NT2/D1 (cell line): Measurements from ENCODE around the gene VWA5B2.

Source experiments
- DNase-seq: peaks from one replicate; pipeline ENCODE4 v3.0.0-alpha.2; 2011; ENCODE audit warnings: low read depth, low spot score
- H3K27me3 ChIP-seq: 2 replicates; pipeline ENCODE4 v1.6.0; 2011; ENCODE audit warnings: mild to moderate bottlenecking; ENCODE audit not compliant: insufficient read length, insufficient read depth
- H3K36me3 ChIP-seq: 2 replicates; pipeline ENCODE4 v1.6.1; 2011; ENCODE audit warnings: mild to moderate bottlenecking, low read length, mixed read lengths; ENCODE audit not compliant: insufficient read depth, insufficient read length
- H3K4me1 ChIP-seq: 2 replicates; pipeline ENCODE4 v1.5.1; 2011; ENCODE audit not compliant: insufficient read depth, insufficient read length
- H3K4me3 ChIP-seq: 2 replicates; pipeline ENCODE4 v1.5.1; 2011; ENCODE audit warnings: low read depth; ENCODE audit not compliant: insufficient read length
- H3K9ac ChIP-seq: 2 replicates; pipeline ENCODE4 v1.6.0; 2011; ENCODE audit warnings: low read depth; ENCODE audit not compliant: insufficient read length
- H3K9me3 ChIP-seq: 2 replicates; pipeline ENCODE4 v1.5.1; 2011; ENCODE audit warnings: mild to moderate bottlenecking, low read length; ENCODE audit not compliant: insufficient read depth
- SUZ12 ChIP-seq: IDR thresholded peaks from 2 replicates; pipeline ENCODE4 v1.6.1; 2011; ENCODE audit not compliant: insufficient read length, insufficient read depth; ENCODE audit errors: extremely low read depth
- YY1 ChIP-seq: IDR thresholded peaks from 2 replicates; pipeline ENCODE4 v1.6.1; 2011; ENCODE audit not compliant: insufficient read length, insufficient read depth
- ZNF274 ChIP-seq: IDR thresholded peaks from 2 replicates; pipeline ENCODE4 v1.6.1; 2011; ENCODE audit warnings: mild to moderate bottlenecking, low read depth, low read length

VWA5B2 gene

GRCh38 chr3:184248454-184249411, 19.3 kb downstream of the VWA5B2 start, which contains the start of gene ALG3:
Gene ALG3 (minus strand): TSS chr3:184248962. CDS start chr3:184248940, 22 bp downstream.
- H3K36me3 ChIP-seq, result peaks cover 28% of the 10 kb centered on the region
- no peaks in the 10 kb centered on the region for H3K9me3 ChIP-seq
- TF ChIP-seq ZNF274 (no peak), YY1 (peak; percentile 94)
- peak within 1 kb of the TSS; percentile 97 for H3K4me3 ChIP-seq
- H3K9ac ChIP-seq, result peak within 1 kb of the TSS; percentile 98
- peak; percentile 85 for DNase-seq
- H3K27me3 ChIP-seq, result no peaks in the 10 kb centered on the region
- H3K4me1 ChIP-seq, result no peaks in the 10 kb centered on the region

GRCh38 chr3:184249412-184250166, 20.2 kb downstream of the VWA5B2 start, which contains the start of gene EEF1AKMT4:
Gene EEF1AKMT4 (plus strand): TSS chr3:184249672. CDS start chr3:184249695, 23 bp downstream.
- Histone ChIP-seq H3K27me3 (no peaks in the 10 kb centered on the region), H3K4me1 (no peaks in the 10 kb centered on the region), H3K4me3 (peak within 1 kb of the TSS; percentile 97), H3K9ac (peak within 1 kb of the TSS; percentile 98), H3K9me3 (no peaks in the 10 kb centered on the region), H3K36me3 (peaks cover 19% of the 10 kb centered on the region)
- TF ChIP-seq YY1 (peak; percentile 13), SUZ12 (no peak), ZNF274 (no peak)
- peak; percentile 99 for DNase-seq

- no peaks in the 10 kb centered on the region for H3K4me1 ChIP-seq
- peak; percentile 94 for DNase-seq
- H3K9me3 ChIP-seq, result no peaks in the 10 kb centered on the region
- peak overlapping the region; percentile 90 for H3K9ac ChIP-seq
- no peaks in the 10 kb centered on the region for H3K27me3 ChIP-seq
- peak overlapping the region; percentile 97 for H3K4me3 ChIP-seq
- TF ChIP-seq YY1 (no peak), ZNF274 (no peak)
- peaks cover 12% of the 10 kb centered on the region for H3K36me3 ChIP-seq
These were observed 20.9 kb downstream of the VWA5B2 start for GRCh38 chr3:184250167-184250828.

- TF ChIP-seq ZNF274 (no peak), YY1 (no peak), SUZ12 (no peak)
- Histone ChIP-seq H3K9me3 (no peaks in the 10 kb centered on the region), H3K9ac (no peak overlapping the region), H3K4me1 (peaks cover 2% of the 10 kb centered on the region), H3K36me3 (peaks cover 4% of the 10 kb centered on the region), H3K27me3 (peaks cover 28% of the 10 kb centered on the region), H3K4me3 (no peak overlapping the region)
- DNase-seq, result no peak
These were observed 26.1 kb downstream of the VWA5B2 start for GRCh38 chr3:184255291-184256039.

- H3K36me3 ChIP-seq, result peaks cover 4% of the 10 kb centered on the region
- H3K4me1 ChIP-seq, result peaks cover 2% of the 10 kb centered on the region
- TF ChIP-seq YY1, result no peak
- no peak for TF ChIP-seq SUZ12
- no peak for TF ChIP-seq ZNF274
- H3K27me3 ChIP-seq, result peaks cover 42% of the 10 kb centered on the region
- no peaks in the 10 kb centered on the region for H3K9me3 ChIP-seq
- DNase-seq, result no peak
- no peak overlapping the region for H3K4me3 ChIP-seq
- no peak overlapping the region for H3K9ac ChIP-seq
These were observed 27.9 kb downstream of the VWA5B2 start for GRCh38 chr3:184257083-184257915.

- Histone ChIP-seq H3K27me3 (peaks cover 56% of the 10 kb centered on the region), H3K36me3 (peaks cover 4% of the 10 kb centered on the region), H3K9ac (no peak overlapping the region), H3K9me3 (no peaks in the 10 kb centered on the region), H3K4me1 (peaks cover 6% of the 10 kb centered on the region), H3K4me3 (no peak overlapping the region)
- no peak for DNase-seq
- TF ChIP-seq SUZ12 (no peak), YY1 (no peak), ZNF274 (no peak)
These were observed 29.5 kb downstream of the VWA5B2 start for GRCh38 chr3:184258926-184259325.
